ENCODE data around the gene FSTL3. TPM values are rescaled to one million over a fixed set of nuclear protein-coding genes. Genes with fewer than 3 reads are reported as not detected.

FSTL3 gene
- total and polyA plus RNA-seq, 4 donors = 2.2 to 8.4 (median 6.0) TPM

DNA sequence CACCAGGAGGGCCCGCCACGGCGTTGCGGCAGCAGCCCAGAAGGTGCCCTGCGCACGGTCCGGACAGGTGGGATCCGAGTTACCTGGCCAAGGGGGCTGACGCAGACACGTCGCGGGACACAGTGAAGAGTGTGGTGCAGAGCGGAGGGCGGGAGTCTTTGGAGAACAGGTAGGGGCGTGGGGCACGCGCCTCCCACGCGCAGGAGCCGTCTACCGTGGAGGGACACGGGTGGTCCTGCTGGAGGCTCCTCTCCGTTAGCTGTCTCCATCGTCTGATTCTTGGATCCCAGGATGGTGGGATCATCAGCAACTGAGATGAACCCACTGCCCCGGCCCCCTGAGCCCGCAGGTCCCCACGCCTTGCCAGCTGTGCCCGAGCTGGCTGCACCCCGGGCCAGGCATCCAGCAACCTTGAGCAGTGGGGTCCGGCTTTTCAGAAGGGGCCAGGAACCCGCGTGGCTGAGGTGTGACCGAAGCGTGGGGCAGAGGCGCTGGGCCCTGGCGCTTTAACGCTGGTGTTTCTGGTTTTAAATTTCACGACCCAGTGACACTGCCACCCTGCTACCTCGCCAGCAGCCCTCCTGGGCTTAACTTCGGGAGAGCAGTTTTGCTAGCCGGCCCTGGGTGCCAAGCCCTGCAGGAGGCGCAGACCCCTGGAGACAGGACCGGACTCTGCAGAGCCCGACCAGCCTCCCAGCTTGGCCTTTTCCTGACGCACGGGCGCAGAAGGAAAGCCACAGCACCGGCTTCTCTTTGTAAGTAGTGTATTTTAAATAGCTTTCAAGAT, 29.2 kb upstream of the FSTL3 start:
- no peaks in the 10 kb centered on the region for H3K27me3 ChIP-seq (ENCODE audit: control insufficient read depth in 4 of 4, insufficient read depth in 4 of 4, low read length in 3 of 4)
- no peak overlapping the region for H3K4me3 ChIP-seq (ENCODE audit: low read depth in 1 of 3, low read length in 3 of 3)
- TF ChIP-seq, protein P1, sequence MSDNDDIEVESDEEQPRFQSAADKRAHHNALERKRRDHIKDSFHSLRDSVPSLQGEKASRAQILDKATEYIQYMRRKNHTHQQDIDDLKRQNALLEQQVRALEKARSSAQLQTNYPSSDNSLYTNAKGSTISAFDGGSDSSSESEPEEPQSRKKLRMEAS (IDR thresholded peaks at IDR 0.05) = no peak
- no peak for TF ChIP-seq YY1 (IDR thresholded peaks at IDR 0.05)
- no peak for TF ChIP-seq TAF1 (conservative IDR thresholded peaks at IDR 0.05)
- TF ChIP-seq, protein P2, sequence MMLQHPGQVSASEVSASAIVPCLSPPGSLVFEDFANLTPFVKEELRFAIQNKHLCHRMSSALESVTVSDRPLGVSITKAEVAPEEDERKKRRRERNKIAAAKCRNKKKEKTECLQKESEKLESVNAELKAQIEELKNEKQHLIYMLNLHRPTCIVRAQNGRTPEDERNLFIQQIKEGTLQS (IDR thresholded peaks at IDR 0.05) = no peak
- no peak for TF ChIP-seq JUND (IDR thresholded peaks at IDR 0.05)
- TF ChIP-seq, protein P3, sequence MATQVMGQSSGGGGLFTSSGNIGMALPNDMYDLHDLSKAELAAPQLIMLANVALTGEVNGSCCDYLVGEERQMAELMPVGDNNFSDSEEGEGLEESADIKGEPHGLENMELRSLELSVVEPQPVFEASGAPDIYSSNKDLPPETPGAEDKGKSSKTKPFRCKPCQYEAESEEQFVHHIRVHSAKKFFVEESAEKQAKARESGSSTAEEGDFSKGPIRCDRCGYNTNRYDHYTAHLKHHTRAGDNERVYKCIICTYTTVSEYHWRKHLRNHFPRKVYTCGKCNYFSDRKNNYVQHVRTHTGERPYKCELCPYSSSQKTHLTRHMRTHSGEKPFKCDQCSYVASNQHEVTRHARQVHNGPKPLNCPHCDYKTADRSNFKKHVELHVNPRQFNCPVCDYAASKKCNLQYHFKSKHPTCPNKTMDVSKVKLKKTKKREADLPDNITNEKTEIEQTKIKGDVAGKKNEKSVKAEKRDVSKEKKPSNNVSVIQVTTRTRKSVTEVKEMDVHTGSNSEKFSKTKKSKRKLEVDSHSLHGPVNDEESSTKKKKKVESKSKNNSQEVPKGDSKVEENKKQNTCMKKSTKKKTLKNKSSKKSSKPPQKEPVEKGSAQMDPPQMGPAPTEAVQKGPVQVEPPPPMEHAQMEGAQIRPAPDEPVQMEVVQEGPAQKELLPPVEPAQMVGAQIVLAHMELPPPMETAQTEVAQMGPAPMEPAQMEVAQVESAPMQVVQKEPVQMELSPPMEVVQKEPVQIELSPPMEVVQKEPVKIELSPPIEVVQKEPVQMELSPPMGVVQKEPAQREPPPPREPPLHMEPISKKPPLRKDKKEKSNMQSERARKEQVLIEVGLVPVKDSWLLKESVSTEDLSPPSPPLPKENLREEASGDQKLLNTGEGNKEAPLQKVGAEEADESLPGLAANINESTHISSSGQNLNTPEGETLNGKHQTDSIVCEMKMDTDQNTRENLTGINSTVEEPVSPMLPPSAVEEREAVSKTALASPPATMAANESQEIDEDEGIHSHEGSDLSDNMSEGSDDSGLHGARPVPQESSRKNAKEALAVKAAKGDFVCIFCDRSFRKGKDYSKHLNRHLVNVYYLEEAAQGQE (IDR thresholded peaks at IDR 0.05) = no peak
- TF ChIP-seq, protein P4, sequence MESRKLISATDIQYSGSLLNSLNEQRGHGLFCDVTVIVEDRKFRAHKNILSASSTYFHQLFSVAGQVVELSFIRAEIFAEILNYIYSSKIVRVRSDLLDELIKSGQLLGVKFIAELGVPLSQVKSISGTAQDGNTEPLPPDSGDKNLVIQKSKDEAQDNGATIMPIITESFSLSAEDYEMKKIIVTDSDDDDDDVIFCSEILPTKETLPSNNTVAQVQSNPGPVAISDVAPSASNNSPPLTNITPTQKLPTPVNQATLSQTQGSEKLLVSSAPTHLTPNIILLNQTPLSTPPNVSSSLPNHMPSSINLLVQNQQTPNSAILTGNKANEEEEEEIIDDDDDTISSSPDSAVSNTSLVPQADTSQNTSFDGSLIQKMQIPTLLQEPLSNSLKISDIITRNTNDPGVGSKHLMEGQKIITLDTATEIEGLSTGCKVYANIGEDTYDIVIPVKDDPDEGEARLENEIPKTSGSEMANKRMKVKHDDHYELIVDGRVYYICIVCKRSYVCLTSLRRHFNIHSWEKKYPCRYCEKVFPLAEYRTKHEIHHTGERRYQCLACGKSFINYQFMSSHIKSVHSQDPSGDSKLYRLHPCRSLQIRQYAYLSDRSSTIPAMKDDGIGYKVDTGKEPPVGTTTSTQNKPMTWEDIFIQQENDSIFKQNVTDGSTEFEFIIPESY (IDR thresholded peaks at IDR 0.05) = no peak
- no peak for TF ChIP-seq FOXA2 (IDR thresholded peaks at IDR 0.05)
- TF ChIP-seq GABPA (IDR thresholded peaks at IDR 0.05 in 1 of 2, conservative IDR thresholded peaks at IDR 0.05 in 1 of 2) = no peak
- TF ChIP-seq FOXA1 (IDR thresholded peaks at IDR 0.05) = no peak
- TF ChIP-seq RAD21 (IDR thresholded peaks at IDR 0.05) = no peak
- no peak for TF ChIP-seq EGR1 (IDR thresholded peaks at IDR 0.05; ENCODE audit: low read depth in 2 of 2)
- TF ChIP-seq HNF4G (IDR thresholded peaks at IDR 0.05) = no peak
- no peak for TF ChIP-seq HNF4A (conservative IDR thresholded peaks at IDR 0.05)
- TF ChIP-seq RXRA (IDR thresholded peaks at IDR 0.05) = no peak
- no peak overlapping the region for H3K9ac ChIP-seq (ENCODE audit: low read depth in 1 of 2, low read length in 2 of 2)
- H3K4me1 ChIP-seq (ENCODE audit: control insufficient read depth in 4 of 4, insufficient read depth in 4 of 4, low read length in 3 of 4) = no peaks in the 10 kb centered on the region
- no peaks in the 10 kb centered on the region for H3K9me3 ChIP-seq (ENCODE audit: control insufficient read depth in 4 of 4, low read length in 3 of 4)
- WGBS = 97% methylated on average over 48 of the region's 48 CpGs
- H3K27ac ChIP-seq (ENCODE audit: low read depth in 1 of 2, low read length in 2 of 2) = no peak overlapping the region
- peaks cover 6 to 49% (median 26%) of the 10 kb centered on the region in 4 donors for H3K36me3 ChIP-seq (ENCODE audit: control insufficient read depth in 4 of 4, insufficient read depth in 3 of 4, low read depth in 1 of 4, low read length in 3 of 4)
- DNase-seq (ENCODE audit: low spot score) = no peak

DNA sequence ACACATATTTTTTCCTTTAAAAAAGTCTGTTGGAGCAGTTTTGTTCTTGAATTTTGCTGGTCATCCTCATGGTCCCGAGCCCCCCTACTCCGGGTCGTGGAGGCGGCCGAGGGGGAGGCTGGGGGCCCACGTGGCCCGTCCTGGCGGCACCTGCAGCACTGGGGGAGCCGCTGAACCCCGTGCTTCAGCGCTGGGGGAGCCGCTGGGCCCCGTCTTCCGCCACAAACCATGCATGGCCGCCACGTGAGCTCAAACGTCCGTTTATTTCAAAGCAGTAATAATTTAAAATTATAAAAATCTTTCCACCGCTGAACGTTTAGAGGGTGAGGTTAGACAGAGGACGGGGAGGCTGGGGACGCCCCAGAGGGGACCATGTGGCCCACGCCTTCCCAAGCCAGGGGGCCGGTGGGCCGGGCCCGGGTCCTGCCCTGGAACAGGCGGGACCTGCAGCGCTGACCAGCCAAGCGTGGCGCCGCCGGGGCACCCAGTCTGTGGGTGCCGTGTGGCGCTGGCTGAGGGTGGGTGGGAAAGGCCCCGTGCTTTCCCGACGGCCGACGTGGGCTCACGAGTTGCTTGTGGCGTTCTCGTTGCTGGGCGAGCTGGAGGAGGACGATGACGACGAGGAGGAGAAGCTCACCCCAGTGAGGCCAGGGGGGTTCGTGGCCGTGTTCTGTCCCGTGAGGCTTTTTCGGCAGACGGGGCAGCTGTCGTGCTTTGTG, 28.5 kb upstream of the FSTL3 start:
- H3K9ac ChIP-seq (ENCODE audit: low read depth in 1 of 2, low read length in 2 of 2) = no peak overlapping the region
- no peak for DNase-seq (ENCODE audit: low spot score)
- H3K36me3 ChIP-seq (ENCODE audit: control insufficient read depth in 4 of 4, insufficient read depth in 3 of 4, low read depth in 1 of 4, low read length in 3 of 4) = peaks cover 6 to 56% (median 27%) of the 10 kb centered on the region in 4 donors
- no peaks in the 10 kb centered on the region for H3K27me3 ChIP-seq (ENCODE audit: control insufficient read depth in 4 of 4, insufficient read depth in 4 of 4, low read length in 3 of 4)
- H3K4me3 ChIP-seq (ENCODE audit: low read depth in 1 of 3, low read length in 3 of 3) = no peak overlapping the region
- H3K9me3 ChIP-seq (ENCODE audit: control insufficient read depth in 4 of 4, low read length in 3 of 4) = no peaks in the 10 kb centered on the region
- WGBS = 96% methylated on average over 52 of the region's 52 CpGs
- no peaks in the 10 kb centered on the region for H3K4me1 ChIP-seq (ENCODE audit: control insufficient read depth in 4 of 4, insufficient read depth in 4 of 4, low read length in 3 of 4)
- H3K27ac ChIP-seq (ENCODE audit: low read depth in 1 of 2, low read length in 2 of 2) = no peak overlapping the region
- TF ChIP-seq SP1 (IDR thresholded peaks at IDR 0.05) (no peak), HNF4A (conservative IDR thresholded peaks at IDR 0.05) (no peak), JUND (IDR thresholded peaks at IDR 0.05) (no peak), TAF1 (conservative IDR thresholded peaks at IDR 0.05) (no peak), YY1 (IDR thresholded peaks at IDR 0.05) (no peak), FOXA1 (IDR thresholded peaks at IDR 0.05) (no peak), EGR1 (IDR thresholded peaks at IDR 0.05; ENCODE audit: low read depth in 2 of 2) (no peak), RAD21 (IDR thresholded peaks at IDR 0.05) (no peak), NR2F2 (IDR thresholded peaks at IDR 0.05) (no peak), GABPA (IDR thresholded peaks at IDR 0.05 in 1 of 2, conservative IDR thresholded peaks at IDR 0.05 in 1 of 2) (no peak)
- TF ChIP-seq, protein P4 (IDR thresholded peaks at IDR 0.05) = no peak
- TF ChIP-seq, protein P5, sequence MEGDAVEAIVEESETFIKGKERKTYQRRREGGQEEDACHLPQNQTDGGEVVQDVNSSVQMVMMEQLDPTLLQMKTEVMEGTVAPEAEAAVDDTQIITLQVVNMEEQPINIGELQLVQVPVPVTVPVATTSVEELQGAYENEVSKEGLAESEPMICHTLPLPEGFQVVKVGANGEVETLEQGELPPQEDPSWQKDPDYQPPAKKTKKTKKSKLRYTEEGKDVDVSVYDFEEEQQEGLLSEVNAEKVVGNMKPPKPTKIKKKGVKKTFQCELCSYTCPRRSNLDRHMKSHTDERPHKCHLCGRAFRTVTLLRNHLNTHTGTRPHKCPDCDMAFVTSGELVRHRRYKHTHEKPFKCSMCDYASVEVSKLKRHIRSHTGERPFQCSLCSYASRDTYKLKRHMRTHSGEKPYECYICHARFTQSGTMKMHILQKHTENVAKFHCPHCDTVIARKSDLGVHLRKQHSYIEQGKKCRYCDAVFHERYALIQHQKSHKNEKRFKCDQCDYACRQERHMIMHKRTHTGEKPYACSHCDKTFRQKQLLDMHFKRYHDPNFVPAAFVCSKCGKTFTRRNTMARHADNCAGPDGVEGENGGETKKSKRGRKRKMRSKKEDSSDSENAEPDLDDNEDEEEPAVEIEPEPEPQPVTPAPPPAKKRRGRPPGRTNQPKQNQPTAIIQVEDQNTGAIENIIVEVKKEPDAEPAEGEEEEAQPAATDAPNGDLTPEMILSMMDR (IDR thresholded peaks at IDR 0.05; ENCODE audit: low read depth, low read length, missing input control) = no peak
- TF ChIP-seq, protein P2 (IDR thresholded peaks at IDR 0.05) = no peak
